HG03520 (cell line): ENCODE results near the gene LRRC75A.

Experiments
- ATAC-seq: cut with Tn5 transposase; IDR thresholded peaks from one replicate; pipeline ENCODE4 v1.9.1; 2021; ENCODE audit warnings: mild to moderate bottlenecking, moderate library complexity; ENCODE audit not compliant: unreplicated experiment

The LRRC75A gene

GRCh38 chr17:16494059-16494458 is 2.1 kb upstream of the LRRC75A start:
- ATAC-seq = no peak

GRCh38 chr17:16493531-16494046 is 1.6 kb upstream of the LRRC75A start:
- ATAC-seq = no peak

- ATAC-seq = no peak
These were observed 879 bp upstream of the LRRC75A start for GRCh38 chr17:16492613-16493530.

GRCh38 chr17:16491131-16491702 is 776 bp downstream of the LRRC75A start:
- ATAC-seq = no peak

GRCh38 chr17:16489431-16489830 is 2.6 kb downstream of the LRRC75A start:
- ATAC-seq = no peak

- no peak for ATAC-seq
These were observed 3.0 kb downstream of the LRRC75A start for GRCh38 chr17:16488968-16489337.

- no peak for ATAC-seq
These were observed 3.6 kb downstream of the LRRC75A start for GRCh38 chr17:16488186-16488967.

- no peak for ATAC-seq
These were observed 5.4 kb downstream of the LRRC75A start for GRCh38 chr17:16486373-16487250.

GRCh38 chr17:16484445-16485175 is 7.4 kb downstream of the LRRC75A start:
- no peak for ATAC-seq

GRCh38 chr17:16483021-16483645 is 8.9 kb downstream of the LRRC75A start:
- ATAC-seq = no peak

- ATAC-seq = no peak
These were observed 9.7 kb downstream of the LRRC75A start for GRCh38 chr17:16482253-16482652.

GRCh38 chr17:16480995-16481394 is 11.0 kb downstream of the LRRC75A start:
- no peak for ATAC-seq

- no peak for ATAC-seq
These were observed 12.7 kb downstream of the LRRC75A start for GRCh38 chr17:16479264-16479663.

GRCh38 chr17:16478649-16479048 is 13.3 kb downstream of the LRRC75A start:
- ATAC-seq = no peak

- ATAC-seq = no peak
These were observed 14.3 kb downstream of the LRRC75A start for GRCh38 chr17:16477666-16478065.

GRCh38 chr17:16477255-16477654 is 14.7 kb downstream of the LRRC75A start:
- no peak for ATAC-seq

GRCh38 chr17:16475179-16475704 is 16.8 kb downstream of the LRRC75A start:
- ATAC-seq = no peak

GRCh38 chr17:16474012-16474725 is 17.8 kb downstream of the LRRC75A start:
- no peak for ATAC-seq
